ENCODE results near the gene PNCK.

DNA sequence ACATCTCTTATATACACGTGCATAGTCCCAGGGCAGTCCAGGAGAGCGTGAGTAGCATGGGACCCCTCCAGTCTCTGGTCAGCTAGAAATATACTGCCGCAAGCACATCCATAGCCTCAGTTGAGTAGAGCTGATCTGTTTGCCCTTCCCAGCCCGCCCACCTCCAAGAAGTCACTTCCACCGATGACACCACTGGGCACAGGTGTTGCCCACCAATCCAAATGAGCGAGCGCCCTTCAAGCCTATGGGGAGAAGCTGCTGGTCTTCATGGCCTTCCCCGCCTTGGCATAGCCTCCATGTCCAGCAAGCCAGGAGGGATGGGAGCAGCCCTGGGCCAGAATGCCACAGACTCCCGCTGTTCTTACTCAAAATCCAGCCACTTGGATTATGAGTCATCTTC, 16.5 kb downstream of the PNCK start:
- TF ChIP-seq, protein P1, sequence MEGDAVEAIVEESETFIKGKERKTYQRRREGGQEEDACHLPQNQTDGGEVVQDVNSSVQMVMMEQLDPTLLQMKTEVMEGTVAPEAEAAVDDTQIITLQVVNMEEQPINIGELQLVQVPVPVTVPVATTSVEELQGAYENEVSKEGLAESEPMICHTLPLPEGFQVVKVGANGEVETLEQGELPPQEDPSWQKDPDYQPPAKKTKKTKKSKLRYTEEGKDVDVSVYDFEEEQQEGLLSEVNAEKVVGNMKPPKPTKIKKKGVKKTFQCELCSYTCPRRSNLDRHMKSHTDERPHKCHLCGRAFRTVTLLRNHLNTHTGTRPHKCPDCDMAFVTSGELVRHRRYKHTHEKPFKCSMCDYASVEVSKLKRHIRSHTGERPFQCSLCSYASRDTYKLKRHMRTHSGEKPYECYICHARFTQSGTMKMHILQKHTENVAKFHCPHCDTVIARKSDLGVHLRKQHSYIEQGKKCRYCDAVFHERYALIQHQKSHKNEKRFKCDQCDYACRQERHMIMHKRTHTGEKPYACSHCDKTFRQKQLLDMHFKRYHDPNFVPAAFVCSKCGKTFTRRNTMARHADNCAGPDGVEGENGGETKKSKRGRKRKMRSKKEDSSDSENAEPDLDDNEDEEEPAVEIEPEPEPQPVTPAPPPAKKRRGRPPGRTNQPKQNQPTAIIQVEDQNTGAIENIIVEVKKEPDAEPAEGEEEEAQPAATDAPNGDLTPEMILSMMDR (IDR thresholded peaks at IDR 0.05), result no peak
- TF ChIP-seq POLR2A (IDR thresholded peaks at IDR 0.05), result no peak

All from body of pancreas (tissue), 4 donors.